LoVo (cell line): Measurements from ENCODE around the gene KRT12.
"Not testable (repeated sequence)": the region's sequence is repeated elsewhere in the genome, so short reads cannot be mapped to it uniquely, and the experiment has no call there.

ENCODE experiments used
- DNase-seq: peaks from one replicate; pipeline ENCODE4 v3.0.0-alpha.2; 2016; ENCODE audit warnings: low spot score

Gene KRT12

DNA sequence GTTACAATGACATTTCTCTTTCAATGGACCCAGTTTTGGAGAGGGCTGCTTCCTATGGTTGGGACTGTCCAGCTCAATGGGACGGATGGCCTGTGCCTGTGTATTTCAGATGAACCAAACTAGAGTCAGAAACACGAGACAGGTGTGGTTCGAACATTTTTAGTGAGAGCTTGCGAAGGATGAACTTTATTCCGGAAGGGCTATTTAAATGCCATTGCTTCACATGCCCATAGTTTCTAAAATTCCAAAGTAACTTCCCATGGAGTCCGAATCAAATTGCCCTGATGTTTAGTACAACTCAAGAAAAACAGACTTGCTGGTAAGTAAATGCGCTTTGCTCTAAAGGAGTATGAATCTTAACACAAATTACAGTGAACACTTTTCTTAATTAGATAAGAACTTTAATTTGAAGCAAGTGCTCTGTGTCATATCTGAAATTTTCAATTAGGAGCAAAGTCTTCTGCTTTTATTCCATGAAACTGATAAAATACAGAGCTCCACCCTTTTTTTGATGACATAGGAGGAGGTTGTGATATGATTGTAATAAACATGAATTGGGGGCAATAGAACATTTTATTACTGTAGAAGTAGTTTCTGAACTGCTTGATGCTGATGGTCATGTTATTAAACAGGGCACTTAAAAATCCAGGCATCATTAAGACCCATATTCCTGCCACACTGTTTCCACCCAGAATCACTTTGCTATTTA is 16.8 kb upstream of the KRT12 start:
- DNase-seq, result peak; percentile 19

DNA sequence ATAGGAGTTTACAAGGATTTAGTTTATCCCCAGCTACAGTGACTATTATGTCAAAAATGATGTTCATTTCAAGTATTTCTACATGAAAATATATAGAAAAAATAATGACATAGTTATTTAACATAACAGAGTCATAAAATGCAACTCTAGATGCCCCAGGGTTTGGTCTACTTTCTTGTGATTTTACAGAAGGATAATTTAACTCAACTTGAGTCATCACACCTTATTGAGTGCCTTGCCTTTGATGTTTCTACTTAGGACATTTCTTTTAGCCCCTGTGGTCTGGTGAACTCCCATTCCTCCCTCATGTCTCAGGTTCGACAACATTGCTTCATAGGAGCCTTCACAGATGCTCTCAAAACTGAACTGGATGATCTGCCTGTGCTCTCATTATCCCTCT is 16.0 kb upstream of the KRT12 start:
- DNase-seq, result peak; percentile 27

DNA sequence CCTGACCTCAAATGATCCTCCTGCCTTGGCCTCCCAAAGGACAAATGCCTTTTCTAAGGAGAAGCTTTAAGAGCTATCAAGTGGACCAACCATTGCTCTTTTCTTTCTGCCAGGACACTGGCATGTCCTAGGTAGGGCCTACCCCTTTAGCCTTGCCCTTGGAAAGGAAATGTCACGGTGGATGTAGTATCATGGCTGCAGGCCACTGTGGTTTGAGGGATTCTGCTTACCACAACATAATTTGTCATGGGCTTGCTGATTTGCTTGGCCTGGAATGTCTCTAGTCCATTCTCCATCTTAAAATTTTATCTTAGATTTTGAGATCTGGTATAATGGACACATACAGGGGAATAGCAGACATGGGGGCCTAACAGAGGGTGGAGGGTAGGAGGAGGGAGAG is 12.0 kb upstream of the KRT12 start:
- DNase-seq, result no peak

DNA sequence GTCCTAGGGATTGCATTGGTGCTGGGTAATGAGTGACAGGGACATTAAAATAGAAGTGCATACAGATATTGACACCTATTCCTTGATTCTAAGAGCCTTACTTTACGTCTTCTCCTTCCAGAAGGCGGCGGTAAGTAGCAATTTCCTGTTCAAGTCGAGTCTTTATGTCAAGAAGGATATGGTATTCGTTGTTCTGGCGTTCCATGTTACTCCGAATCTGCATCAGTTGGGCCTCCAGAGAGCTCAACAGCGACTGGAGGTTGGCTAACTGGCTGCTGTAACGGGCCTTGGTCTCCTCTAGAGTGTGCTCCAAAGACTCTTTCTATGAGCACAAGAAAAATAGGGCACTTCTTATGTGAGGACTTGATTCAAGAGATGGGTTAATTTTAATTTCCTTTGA is 11.0 kb upstream of the KRT12 start:
- no peak for DNase-seq

- DNase-seq, result no peak
These were observed 6.8 kb upstream of the KRT12 start for GRCh38 chr17:40873801-40874200.

DNA sequence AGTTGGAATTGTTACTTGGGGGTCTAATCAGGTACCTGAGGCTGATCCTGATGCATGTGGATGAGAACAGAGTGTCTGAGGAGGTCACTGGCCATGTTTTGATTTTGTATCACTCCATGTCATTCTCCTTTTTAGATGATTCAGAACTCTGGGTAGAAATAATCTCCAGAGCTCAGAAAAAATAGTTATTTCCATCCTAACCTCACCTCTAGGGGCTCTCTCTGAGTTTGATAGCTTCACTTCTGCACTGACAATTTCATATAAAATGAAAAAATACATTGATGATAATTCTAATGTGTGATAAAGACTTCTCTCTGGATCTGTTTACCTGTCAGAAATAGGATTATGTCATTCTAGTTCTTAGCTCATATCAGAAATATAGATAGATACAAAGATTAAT is 6.2 kb upstream of the KRT12 start:
- DNase-seq, result no peak

DNA sequence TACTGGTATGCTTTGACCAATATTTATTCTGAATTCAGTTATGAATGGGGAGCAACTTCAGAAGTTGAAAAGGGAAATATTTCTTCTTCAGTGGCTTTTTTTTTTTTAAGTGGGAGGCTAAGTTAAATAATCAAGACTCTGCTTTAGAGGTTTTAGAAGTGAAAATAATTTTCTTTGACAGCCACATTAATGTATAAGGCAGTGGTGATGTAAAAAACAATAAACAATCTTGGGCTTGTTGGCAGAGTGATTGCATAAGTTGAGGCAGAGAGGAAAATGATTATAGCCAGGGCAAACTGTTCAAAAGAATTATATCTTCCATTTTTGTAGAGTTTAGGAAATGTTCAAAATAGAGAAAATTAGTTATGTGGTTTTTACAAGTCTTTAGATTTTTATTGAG is 5.4 kb upstream of the KRT12 start:
- DNase-seq, result no peak

DNA sequence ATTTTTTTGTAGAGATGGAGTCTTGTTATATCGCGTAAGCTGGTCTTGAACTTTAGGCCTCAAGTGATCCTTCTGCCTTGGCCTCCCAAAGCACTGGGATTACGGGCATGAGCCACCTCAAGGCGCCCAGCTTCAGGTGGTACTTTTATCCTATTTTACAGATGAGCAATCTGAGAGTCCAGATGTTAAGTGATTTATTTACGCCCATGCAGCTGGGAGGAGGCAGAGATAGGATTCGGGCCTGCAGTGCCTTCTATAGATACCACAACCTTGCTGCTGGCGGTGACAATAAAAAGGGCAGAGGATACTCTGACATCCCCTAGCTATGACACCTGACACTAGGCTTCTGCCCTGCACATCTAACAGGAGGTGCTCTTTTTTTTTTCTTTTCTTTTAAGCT is 4.3 kb upstream of the KRT12 start:
- DNase-seq, result no peak

DNA sequence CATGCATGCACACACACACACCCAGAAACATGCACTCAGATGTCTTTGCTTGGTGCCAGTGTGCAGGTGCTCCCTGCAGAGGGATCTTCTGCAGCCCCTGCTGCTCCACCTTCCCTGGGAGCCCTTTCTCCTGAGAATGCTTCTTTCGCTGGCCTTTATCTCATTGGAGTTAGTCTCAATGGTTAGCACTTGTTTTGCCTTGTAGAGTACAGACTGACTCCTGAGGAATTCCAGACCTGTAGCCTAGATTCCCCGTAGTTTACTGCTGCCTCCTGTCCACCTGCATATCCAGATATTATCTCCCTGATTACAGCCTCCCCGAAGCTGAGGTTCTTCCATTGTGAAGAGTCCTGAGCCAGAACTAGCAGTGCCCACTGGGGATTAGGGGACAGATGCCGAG is 3.1 kb upstream of the KRT12 start:
- DNase-seq, result no peak

GRCh38 chr17:40864661-40865390 is 2.2 kb downstream of the KRT12 start:
- DNase-seq, result no peak

GRCh38 chr17:40862985-40863733 is 3.9 kb downstream of the KRT12 start:
- no peak for DNase-seq

- peak; percentile 44 for DNase-seq
These were observed 7.5 kb downstream of the KRT12 start for GRCh38 chr17:40859536-40859935.

GRCh38 chr17:40858667-40859066 is 8.4 kb downstream of the KRT12 start:
- DNase-seq, result not testable (repeated sequence)

GRCh38 chr17:40857535-40857934 is 9.5 kb downstream of the KRT12 start:
- no peak for DNase-seq

DNA sequence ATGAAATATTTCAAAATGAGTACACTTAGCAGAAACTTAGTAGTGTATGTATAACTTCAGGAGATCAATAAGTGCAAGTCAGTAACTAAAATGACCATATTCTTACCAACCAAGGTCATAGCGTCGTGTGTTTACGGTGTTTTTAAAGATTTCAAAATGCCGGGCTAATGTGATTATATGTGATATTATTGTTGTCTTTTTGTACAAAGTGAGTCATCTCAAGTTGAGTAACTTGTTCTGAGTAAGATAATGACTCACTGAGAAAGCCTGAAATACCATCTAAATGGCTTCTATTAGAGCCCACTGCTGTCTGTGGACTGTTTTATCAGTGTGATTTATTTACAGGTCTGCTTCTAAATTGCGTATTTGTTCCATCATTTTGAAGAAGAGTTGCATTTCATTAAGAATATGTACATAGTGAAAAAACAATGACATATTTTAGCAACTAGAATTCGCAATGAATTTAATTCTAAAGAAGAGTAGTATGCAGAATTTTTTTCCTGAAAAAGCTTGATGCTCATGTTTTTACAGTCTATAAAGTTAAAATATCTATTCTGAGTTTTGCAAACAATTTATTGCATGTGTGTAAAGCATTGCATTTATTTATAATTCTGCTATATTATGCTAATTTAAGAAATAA is 12.7 kb downstream of the KRT12 start:
- DNase-seq, result peak; percentile 74

GRCh38 chr17:40852364-40852763 is 14.7 kb downstream of the KRT12 start:
- no peak for DNase-seq

DNA sequence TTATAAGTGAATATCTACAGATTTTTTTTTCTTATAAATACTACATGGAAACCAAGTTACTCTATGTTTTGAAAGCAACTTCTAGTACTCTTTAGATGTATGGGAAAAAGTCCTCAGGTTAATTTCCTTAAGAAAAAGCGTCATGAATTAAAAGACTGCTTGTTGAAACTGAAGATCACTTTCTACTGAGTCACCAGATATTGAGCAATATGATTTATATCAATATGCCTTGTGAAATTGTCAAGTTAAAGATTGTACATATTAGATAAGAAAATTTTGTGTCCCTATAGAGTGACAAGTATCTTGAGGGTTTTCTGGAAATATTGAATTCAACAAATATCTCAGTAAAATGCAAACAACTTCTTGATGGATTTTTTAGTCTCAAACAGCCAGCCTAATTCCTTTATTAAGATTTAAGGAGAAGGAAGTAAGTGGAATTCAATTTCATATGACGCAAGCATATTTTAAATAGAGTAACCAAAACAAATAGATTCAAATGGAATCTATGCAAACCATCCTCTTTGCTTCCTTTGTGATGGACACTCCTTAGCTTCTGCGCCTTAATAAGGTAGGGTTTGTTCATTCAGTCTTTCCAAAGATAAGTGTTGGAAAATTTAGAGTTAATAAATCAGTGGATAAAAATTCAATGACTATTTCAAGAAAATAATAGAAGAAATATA is 16.6 kb downstream of the KRT12 start:
- no peak for DNase-seq

DNA sequence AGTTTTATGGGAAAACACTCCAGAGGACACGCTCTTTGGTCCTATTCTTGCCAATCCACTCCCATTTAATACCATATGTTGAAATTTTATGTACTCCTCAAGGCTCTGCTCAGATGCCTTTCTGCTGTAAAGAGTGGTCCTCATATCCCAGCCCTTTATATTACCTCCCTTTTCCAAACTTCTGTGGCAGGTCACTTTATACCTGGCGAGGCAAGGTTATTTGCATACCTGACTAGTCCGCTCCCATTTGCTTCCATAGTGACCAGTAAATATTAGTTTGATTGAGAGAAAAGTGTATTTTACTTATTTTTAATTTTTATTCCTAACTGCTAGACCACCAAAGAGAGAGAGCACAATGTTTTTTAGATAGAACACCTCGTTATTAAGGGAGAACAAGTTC is 17.3 kb downstream of the KRT12 start:
- no peak for DNase-seq

- no peak for DNase-seq
These were observed 18.3 kb downstream of the KRT12 start for GRCh38 chr17:40848583-40849235.

GRCh38 chr17:40846515-40847144 is 20.4 kb downstream of the KRT12 start:
- DNase-seq, result no peak

- DNase-seq, result no peak
These were observed 22.3 kb downstream of the KRT12 start for GRCh38 chr17:40844671-40845107.
